ENCODE measurements around the gene NFKBIB. TPM values are rescaled to one million over a fixed set of nuclear protein-coding genes. Genes with fewer than 3 reads are reported as not detected.

NFKBIB gene
- total RNA-seq, 6 experiments from 2014 or later: 13.2 to 27.9 (median 16.5) TPM

GRCh38 chr19:38942471-38943181 is 42.9 kb downstream of the NFKBIB start:
- intact Hi-C loops (cut with DNase I): no loop called here
- no peak for TF ChIP-seq CTCF (IDR thresholded peaks at IDR 0.05)
- Histone ChIP-seq H3K4me1 (no peaks in the 10 kb centered on the region), H3K27me3 (no peaks in the 10 kb centered on the region), H3K4me3 (no peak overlapping the region), H3K9me3 (no peaks in the 10 kb centered on the region), H3K36me3 (peaks cover 0 to 6% (median 2%) of the 10 kb centered on the region in 4 donors), H3K27ac (no peak overlapping the region)
- DNase-seq: peak in 2 of 3 donors; percentile 15 to 21
- 85% methylated on average over 10 of the region's 20 CpGs for WGBS (ENCODE audit: insufficient coverage, low coverage, low lambda C conversion rate, missing lambda C conversion rate)
- ATAC-seq: peak in 3 of 4 donors; percentile 25 to 28 (median 27)

DNA sequence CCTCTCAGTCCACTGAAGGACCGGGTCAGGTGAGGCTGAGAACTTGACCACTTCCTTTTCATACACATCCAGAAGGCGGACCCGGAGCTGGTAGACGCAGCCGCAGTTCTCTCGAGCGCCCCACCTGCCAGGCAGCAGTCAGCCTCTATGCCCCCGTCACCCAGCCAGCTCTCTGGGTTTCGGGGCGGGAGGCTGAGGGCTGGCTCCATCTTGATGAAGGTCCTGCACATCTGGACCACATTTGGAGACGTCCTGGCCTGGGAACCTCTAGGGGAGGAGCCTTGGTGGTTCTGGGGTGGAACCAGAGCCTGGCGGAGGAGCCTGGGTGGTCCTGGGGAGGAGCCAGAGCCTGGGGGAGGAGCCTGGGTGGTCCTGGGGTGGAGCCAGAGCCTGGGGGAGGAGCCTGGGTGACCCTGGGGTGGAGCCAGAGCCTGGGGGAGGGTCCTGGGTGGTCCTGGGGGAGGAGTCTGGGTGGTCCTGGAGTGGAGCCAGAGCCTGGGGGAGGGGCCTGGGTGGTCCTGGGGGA is 45.3 kb downstream of the NFKBIB start:
- intact Hi-C loops (cut with DNase I): no loop called here

GRCh38 chr19:38945562-38946228 is 45.9 kb downstream of the NFKBIB start:
- H3K27me3 ChIP-seq: no peaks in the 10 kb centered on the region
- ATAC-seq: no peak
- no peak overlapping the region for H3K4me3 ChIP-seq
- no peaks in the 10 kb centered on the region for H3K9me3 ChIP-seq
- no peak overlapping the region for H3K27ac ChIP-seq
- WGBS (ENCODE audit: insufficient coverage, low coverage, low lambda C conversion rate, missing lambda C conversion rate): no CpG with 5 or more reads among the region's 3 CpGs
- peaks cover 0 to 8% (median 0%) of the 10 kb centered on the region in 4 donors for H3K4me1 ChIP-seq
- TF ChIP-seq POLR2A (IDR thresholded peaks at IDR 0.05): no peak
- no peak for TF ChIP-seq CTCF (IDR thresholded peaks at IDR 0.05)
- intact Hi-C loops (cut with DNase I): no loop called here
- peaks cover 0 to 6% (median 2%) of the 10 kb centered on the region in 4 donors for H3K36me3 ChIP-seq
- DNase-seq: peak in 1 of 3 donors; percentile 14

More for the DNA sequence above, 45.3 kb downstream of the NFKBIB start:
- peak in 1 of 3 donors; percentile 19 for DNase-seq
- H3K36me3 ChIP-seq: peaks cover 0 to 6% (median 2%) of the 10 kb centered on the region in 4 donors
- H3K4me1 ChIP-seq: peaks cover 0 to 2% (median 0%) of the 10 kb centered on the region in 4 donors
- no peak overlapping the region for H3K27ac ChIP-seq
- no peaks in the 10 kb centered on the region for H3K27me3 ChIP-seq
- H3K4me3 ChIP-seq: no peak overlapping the region
- H3K9me3 ChIP-seq: no peaks in the 10 kb centered on the region
- ATAC-seq: no peak
- no CpG with 5 or more reads among the region's 12 CpGs for WGBS (ENCODE audit: insufficient coverage, low coverage, low lambda C conversion rate, missing lambda C conversion rate)
- TF ChIP-seq CTCF (IDR thresholded peaks at IDR 0.05): no peak
- no peak for TF ChIP-seq POLR2A (IDR thresholded peaks at IDR 0.05)

- intact Hi-C loops (cut with DNase I): no loop called here
- no peak overlapping the region for H3K27ac ChIP-seq
- no peaks in the 10 kb centered on the region for H3K9me3 ChIP-seq
- DNase-seq (no peak), ATAC-seq (no peak)
- TF ChIP-seq CTCF (IDR thresholded peaks at IDR 0.05) (no peak), POLR2A (IDR thresholded peaks at IDR 0.05) (no peak)
- H3K27me3 ChIP-seq: no peaks in the 10 kb centered on the region
- peaks cover 0 to 9% (median 0%) of the 10 kb centered on the region in 4 donors for H3K4me1 ChIP-seq
- H3K36me3 ChIP-seq: peaks cover 0 to 6% (median 2%) of the 10 kb centered on the region in 4 donors
- no peak overlapping the region for H3K4me3 ChIP-seq
- WGBS (ENCODE audit: insufficient coverage, low coverage, low lambda C conversion rate, missing lambda C conversion rate): 80% methylated on average over 4 of the region's 11 CpGs
Measured at GRCh38 chr19:38946229-38947010, 46.7 kb downstream of the NFKBIB start.

Data from right lobe of liver (tissue), 6 donors.